HS-5 (cell line): ENCODE results near the gene TMPRSS3.
"Not testable (repeated sequence)": the region's sequence is repeated elsewhere in the genome, so short reads cannot be mapped to it uniquely, and the experiment has no call there.

Experiments
- DNase-seq: peaks from one replicate; pipeline ENCODE4 v3.0.0-alpha.2; 2012; ENCODE audit warnings: low read depth

The TMPRSS3 gene

DNA sequence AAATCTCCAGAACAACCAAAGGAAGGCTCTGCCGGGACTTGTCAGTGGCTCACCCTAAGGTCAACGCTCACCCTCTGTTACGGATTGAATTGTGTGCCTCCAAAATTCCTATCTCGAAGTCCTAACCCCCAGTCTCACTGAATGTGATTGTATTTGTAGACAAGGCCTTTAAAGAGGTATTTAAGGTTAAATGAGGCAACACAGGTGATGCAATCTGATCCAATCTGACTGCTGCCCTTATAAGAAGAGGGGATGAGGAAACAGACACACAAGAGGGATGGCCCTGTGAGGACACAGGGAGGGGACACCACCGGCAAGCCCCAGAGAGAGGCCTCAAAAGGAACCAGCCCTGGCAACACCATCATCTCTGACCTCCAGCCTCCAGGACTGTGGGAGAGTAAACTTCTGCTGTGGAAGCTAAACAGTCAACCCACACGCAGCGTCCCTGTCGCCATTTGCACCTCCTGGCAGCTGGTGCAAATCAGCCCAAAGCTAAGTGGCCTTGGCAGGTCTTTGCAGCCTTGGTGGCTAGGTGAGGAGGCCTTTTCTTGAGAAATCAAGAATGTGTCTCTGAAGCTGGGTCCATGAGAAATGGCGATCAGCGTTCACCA lies 32.1 kb upstream of the TMPRSS3 start:
- DNase-seq, result no peak

DNA sequence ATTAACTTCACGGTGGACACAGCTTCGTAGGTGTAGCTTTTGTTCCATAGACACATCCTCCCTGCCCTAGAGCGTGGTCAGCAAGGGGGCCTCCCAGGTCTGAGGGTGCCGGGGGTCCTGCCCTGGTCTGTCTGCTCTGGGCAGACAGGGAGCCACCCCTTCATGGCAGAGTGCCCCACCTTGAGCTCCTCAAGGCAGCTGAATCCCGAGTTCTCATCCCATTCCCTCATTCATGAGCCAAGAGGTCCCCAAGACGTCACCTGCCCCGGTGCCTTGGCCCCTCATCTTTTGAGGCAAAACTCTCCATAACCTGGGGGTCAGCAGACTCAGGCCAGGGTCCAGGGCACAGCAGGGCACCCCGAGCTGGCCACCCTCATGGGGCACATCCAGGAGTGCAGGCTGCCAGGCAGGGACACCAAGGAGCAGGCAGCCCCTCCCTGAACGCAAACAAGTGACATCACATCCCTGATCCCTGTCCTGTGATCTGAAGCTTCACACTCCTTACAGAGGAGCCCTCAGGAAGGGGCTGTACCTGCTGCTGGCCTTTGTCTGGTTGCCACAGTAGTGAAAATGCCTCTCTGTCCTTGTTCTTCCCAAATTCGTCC lies 31.1 kb upstream of the TMPRSS3 start:
- no peak for DNase-seq

DNA sequence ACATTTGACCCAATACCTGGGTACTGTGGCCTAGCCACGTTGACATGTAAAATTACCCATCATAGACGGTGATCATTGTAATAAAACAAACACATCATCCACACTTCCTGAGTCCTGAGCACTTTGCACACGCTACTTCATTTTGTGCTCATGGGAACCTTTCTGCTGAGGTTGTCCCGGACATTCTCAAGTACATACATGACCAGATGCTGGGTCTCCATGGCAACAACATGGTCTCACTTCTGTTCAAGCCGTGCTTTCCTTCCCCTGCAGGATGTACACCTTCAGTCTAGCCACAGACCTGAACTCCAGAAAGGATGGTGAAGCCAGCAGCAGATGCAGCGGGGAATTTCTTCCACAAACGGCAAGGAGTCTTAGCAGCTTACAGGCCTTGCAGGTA lies 30.6 kb upstream of the TMPRSS3 start:
- DNase-seq, result no peak

DNA sequence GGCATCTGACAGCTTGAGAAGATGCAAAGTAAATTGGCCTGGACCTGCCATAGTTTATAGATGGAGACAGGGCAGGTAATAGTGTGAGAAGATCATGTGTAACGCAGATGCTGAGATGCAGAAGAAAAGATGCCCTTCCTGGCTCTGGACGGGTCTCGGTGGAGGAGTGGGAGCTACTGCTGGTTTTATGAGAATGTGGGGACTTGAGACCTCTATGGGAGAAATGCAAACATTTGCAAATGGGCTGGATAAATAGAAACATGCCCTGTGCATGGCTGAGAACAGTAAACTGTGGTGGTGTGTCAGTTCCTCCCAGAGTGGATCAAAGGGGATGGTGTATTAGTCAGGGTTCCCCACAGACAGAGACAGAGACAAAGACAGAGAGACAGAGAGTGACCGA lies 29.7 kb upstream of the TMPRSS3 start:
- DNase-seq, result no peak

DNA sequence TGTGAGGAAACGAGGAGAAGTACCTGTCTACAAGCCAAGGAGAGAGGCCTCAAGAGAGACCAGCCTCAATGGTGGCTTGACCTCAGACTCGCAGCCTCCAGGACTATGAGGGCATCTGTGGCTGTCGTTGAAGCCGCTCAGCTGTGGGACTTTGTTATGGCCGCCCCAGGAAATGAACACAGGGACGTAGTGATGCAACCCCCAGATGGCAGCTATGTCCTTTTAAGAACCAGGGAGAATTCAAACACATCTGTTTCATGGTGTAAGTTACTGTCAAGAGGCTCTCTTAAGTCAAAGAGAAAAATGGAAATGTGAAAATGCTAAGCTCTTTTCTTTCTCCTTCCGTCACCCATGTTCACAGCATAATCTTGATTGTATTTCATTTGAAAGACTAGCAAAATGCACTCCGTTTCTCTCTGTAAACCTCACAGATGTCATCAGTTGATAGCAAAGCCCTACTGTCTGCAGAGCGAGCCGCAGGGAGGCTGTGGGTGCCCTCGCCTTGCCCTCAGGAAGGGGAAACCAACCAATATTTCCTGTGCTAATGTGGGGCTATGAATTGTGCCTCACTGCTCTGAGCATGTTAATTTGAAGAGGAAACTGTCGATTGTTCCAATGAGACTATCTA lies 29.2 kb upstream of the TMPRSS3 start:
- no peak for DNase-seq

DNA sequence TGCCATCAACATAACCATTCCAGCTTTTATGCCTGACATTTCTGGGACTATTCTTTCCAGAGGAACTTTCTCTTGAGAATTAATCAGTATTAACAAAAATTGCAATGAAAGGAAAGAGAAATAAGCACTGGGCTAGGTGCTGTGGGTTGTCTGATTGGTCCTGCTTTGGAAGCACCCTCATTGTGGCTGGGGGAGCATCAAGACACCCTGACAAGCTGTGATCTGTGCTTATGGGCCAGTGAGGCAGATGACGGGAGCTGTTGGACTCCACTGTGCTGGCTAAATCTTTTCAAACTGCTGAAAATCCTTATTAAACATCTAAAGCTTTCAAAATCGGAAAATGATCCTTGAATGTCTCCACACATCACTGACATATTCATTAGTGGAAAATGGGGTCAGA lies 27.8 kb upstream of the TMPRSS3 start:
- DNase-seq, result no peak

DNA sequence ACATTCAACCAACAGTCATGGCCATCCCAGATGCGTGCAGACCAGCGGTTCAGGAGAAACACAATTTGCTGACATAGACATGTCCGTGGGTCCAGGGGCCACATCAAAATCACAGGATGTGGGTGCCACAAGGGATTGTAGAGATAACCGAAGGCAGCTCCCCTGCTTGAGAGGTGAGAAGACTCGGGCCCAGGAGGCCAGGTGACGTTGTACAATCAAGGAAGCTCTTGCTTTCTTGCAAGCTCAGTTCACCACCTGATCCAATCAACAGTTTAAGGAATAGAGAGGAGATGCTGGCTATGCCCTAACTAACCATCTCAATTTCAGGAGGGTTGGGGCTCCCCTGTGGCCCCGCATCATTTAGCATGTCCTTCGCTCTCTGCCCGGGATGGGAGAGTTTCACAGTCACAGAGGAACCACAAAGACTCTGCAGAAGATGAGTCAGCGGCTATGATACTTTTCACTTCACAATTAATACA lies 27.4 kb upstream of the TMPRSS3 start:
- DNase-seq, result no peak

DNA sequence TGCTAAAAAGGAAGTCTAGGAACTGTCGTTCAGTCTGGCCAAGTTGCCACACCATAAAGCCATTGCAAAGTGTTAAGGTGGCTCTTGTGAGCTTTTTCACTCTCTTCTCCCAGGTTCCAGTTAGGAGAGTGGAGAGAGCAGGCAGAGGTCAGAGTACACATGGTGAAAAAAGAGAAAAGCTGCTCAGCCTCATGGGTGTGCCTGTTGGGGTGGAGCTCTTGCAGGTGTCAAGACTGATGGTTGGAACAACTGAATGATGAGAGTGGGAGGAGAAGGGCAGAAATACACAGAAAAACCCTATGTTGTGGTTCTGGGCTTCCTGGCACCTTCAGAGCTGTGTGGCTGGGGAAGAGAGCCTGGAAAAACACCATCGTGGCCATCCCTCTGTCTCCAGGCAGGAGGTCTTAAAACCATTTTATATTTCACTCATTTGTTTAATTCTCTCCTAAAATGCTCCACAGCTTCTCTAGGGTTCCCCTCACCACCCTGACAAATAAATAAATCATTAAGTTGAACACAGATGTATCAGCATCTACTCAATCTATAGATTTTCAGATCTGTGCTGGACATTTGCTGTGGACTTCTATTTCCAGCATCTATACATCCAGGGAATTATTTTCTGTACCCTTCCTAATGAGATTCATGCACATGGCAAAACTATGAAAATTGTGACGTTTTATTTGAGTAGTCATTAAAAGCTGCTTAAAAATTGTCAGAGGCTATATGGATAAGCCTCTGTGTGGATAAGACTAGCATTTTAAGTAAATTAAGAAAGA lies 25.4 kb upstream of the TMPRSS3 start:
- no peak for DNase-seq

DNA sequence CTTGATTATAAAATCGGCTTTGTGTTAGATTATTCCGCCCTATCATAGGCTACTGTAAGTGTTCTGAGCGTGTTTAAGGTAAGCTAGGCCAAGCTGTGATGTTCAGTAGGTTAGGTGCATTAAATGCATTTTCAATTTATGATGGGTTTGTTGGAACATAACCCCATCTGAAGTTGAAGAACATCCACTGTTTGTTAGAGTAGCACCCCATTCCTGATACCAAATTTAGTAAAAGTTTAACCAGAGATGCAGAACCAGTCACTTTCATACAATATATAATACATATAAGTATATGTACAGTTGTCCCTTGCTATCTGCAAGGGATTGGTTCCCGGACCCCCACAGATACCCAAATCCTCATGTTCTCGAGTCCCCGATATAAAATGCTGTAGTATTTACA lies 24.0 kb upstream of the TMPRSS3 start:
- no peak for DNase-seq

DNA sequence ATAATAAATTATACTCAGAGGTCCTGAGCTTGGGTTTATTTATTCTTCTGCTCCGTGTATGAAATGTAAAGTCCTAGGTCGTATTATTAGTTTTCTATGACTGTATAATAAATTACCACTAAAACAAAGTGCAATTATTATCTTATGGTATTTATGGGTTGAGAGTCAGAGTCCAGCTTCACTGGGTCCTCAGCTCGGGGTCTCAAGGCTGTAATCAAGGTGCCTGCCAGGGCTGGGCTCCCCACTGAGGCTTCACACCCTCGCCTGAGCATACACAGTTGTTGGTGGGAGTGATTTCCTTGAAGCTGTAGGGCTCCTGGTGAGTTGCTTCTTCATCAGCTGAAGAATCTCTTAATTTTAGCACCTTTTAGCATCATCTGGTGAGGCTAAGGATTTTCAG lies 23.0 kb upstream of the TMPRSS3 start:
- no peak for DNase-seq

DNA sequence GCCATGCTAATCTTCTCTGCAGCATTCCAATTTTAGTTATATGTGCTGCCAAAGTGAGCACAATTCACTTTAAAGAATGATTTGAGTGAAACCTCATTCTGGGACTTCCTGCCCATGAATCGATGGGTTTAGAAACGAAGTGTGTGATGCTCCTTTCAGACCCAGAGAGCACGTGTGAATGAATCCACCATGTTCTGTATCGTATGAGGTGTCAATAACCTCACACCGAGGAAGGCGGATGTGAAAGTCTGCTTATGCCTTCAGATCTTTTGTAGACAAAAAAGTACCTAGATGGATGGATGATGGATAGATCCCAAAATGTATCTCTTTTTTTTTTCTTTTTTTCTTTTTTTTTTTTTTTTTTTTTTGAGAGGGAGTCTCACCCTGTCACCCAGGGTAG lies 21.7 kb upstream of the TMPRSS3 start:
- DNase-seq, result no peak

DNA sequence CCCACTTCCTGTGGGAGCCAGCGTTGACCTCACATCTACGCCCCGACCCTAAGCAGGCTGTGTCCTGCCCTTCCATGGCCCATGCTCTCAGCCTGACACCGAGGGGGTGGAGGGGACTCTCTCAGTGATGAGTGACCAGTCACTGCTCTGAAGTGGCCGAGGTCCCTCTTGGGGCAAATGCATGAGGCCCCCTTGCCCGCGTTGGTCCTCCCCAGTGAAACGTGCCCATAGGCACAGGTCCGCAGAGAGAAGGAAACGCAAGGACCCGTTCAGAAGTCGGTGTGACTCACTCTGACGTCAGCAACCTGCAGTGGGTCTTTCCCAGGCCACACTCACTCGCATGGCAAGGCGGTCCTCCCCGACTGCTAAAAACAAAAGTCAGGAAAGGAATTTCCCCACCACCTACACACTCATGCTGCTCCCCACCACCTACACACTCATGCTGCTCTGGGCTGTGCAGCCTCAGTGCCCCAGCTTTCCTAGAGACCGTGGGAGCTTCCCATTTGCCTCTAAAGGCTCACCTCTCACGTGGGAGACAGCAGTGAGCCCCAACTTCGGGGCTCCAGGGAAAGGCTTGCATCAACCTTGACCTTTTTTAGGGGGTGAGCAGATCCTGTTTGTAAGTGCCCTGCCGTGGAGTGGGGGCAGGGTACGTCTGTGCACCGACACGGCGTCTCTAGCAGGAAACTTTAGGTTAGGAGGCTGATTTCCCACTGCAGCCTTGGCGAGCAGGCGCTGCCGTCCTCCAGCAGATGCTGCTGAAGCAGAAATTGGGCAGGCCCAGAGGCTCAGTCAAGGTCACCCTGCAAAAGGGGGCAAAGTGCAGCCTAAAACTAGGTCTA lies 19.3 kb upstream of the TMPRSS3 start:
- no peak for DNase-seq

DNA sequence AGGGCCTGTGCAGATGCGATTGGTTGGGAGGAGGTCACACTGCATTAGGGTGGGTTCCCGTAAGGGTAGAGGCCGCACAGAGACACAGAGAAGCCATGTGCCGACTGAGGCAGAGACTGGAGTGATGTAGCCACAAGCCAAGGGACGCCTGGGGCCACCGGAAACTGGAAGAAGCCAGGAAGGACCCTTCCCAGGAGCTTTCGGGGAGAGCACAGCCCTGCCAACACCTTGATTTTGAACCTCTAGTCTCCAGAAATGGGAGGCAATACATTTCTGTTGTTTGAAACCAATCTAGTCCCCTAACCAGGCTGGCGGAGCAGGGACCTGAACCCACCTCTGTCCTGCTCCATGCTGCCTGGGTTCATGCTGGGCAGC lies 18.7 kb upstream of the TMPRSS3 start:
- no peak for DNase-seq

DNA sequence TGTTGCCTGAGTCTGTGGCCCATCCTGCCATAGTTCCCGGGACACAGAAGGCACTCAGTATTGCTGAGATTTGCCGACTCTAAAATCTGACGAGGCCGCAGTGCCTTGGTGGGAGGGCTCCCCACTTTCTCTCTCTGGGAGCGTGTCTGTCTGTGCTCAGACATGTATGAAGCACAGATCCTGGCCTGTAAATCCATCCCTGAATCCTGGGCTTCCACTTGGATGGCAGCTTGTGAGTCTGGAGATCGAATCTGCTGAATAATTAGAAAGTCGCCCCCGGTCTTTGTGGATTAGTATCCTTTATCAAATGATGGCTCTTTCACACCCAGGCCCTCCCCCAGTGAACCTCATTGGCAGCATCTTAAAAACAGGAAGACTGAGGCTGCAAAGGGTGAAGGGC lies 18.2 kb upstream of the TMPRSS3 start:
- no peak for DNase-seq

DNA sequence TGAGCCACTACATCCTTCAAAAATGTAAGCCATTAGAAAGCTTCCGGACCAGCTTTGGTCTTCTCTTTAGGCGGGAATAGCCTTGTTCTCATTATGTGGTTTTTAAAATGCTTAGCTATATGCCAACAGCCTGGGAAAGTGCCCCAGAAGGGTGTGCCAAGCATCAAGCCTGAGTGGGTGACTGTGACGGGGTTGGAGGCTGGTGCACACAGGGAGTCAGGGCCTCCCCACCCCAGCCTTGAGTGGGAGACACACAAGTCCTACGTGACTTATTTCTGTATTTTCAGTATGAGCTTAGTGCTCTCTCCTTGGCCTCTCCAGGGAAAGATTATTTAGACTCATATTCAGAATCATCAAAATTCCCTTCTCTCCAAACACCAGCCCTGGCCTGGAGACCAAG lies 17.6 kb upstream of the TMPRSS3 start:
- no peak for DNase-seq

DNA sequence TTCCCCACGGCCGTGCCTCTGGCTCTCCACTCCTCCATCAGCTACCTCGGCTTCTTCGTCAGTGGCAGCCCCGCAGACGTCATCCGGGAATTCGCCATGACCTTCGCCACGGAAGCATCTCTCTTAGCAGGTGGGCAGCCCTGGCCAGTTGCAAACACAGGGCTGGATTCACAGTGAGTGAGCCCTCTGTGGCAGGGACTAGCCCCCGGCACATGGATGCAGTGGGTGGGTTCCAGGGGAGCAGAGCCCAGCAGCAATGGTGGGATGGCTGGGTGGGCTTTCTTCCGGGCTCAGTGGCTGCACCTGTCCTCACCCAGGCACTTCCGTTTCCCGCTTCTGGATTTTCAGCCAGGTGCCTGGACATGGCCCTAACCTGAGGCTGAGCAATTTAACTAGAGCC lies 17.2 kb upstream of the TMPRSS3 start:
- no peak for DNase-seq

DNA sequence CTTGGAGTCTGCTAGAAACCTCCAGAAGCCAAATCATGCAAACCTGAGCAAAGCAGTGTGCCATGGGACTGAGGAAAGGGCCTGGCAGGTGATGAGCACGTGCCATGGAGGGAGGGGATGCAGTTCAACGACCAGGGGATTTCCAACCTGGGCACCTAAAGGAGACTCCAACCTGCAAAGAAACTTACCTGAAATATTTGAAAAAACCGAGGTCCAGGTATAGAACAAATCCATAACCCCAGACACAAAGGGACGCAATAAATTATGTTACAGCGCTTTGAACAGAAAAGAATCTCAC lies 16.7 kb upstream of the TMPRSS3 start:
- DNase-seq, result no peak

DNA sequence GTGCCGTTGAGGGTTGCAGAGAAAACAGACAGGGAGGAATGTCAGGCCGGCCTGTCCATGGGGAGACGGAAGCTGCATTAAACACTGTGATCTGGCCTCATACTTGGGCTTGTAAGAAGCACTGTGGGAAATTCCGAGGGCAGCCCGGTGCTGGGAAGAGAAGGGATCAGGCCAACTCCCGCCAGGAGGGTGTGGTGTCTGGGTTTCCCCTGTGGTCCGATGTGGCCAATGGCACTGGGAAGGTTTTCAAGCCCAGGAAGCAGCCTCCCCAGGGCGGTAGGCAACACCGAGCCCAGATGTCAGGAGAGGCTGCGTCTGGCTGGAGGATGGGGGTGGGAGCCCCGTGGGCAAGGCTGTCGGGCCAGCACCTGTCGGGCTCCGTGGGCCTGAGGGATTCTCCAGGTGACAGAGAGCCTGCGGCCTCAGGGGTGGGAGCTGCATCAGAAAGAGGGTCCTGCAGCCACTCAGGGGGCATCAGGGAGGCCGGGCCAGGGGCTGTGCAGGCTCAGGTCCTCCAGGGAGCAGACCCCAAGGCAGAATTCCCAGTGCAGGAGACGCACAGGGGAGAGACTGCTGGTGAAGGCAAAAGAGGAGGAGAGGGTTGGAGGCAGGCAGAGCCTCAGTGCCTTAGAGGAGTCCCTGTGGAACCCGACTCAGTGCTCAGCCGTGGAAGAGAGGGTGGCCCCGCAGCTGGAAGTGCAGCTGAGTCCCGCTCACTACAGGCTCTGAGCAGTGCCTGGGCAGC lies 16.2 kb upstream of the TMPRSS3 start:
- no peak for DNase-seq

DNA sequence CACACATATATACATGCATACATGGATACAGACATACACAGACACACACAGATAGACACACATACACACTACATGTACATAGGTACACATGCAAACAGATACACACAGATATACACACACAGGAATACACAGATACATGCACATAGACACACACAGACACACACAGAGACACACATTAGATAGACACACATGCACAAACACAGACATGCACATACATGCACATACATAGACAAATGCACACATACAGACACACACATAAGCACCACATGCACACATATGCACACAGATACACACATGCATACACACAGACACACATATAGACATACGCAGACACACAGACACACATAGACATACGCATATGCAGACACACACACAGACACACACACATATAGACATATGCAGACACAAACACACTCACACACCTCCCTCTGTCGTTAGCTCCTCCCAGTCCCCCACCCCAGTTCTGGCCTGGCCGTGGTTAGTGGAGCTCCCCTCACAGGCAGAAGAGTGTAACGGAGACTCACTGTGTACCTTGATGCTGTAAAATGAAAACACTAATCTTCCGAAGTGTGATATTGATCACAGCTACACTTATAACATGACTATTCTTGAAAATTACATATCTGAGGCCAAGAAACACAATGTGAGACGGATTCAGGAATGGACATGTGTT lies 15.5 kb upstream of the TMPRSS3 start:
- no peak for DNase-seq

DNA sequence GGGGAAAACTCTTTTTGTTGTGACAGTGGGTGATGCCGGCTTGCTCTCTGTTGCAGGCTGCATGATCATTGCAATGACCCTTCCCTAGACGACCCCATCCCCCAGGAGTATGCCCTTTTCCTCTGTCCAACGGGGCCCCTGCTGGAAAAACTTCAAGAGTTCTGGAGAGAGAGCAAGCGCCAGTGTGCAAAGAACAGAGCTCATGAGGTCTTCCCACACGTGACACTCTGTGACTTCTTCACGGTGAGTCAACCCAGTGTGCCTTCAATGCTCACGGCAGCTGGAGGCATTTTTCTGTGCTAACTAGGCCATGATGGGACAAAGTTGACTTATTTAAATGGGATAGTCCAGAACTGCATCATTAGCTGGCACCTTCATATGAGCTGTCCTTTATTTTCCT lies 13.5 kb upstream of the TMPRSS3 start:
- DNase-seq, result no peak

DNA sequence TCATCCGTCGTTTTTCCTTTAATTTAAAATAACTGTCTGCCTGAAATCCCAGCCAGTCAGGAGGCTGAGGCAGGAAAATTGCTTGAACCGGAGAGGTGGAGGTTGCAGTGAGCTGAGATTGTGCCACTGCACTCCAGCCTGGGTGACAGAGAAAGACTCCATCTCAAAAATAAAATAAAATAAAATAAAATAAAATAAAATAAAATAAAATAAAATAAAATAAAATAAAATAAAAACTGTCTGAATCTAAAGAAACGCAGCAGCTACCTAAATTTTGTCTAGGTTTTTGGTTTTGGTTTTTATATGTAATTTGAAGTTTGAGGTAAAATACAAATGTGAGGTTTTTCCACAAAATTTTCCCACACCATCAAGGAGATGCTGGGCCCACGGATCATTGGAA lies 12.9 kb upstream of the TMPRSS3 start:
- DNase-seq, result not testable (repeated sequence)
